Dendritic cell treated with granulocyte-macrophage colony-stimulating factor and Interleukin-4, amounts not matched to agents 40 ng/mL and 50 ng/mL, for 4 days (primary cell): Measurements from ENCODE around the gene NUMA1.
A peak's percentile ranks its signal among the peaks of the same experiment; 100 is the strongest.

Experiments
- H3K27ac Mint-ChIP-seq: one replicate; pipeline ENCODE4 v1.8.0; 2022; ENCODE audit warnings: mild to moderate bottlenecking, mixed read lengths
- H3K27me3 Mint-ChIP-seq: one replicate; pipeline ENCODE4 v1.8.0; 2022; ENCODE audit warnings: mild to moderate bottlenecking, mixed read lengths
- H3K36me3 Mint-ChIP-seq: one replicate; pipeline ENCODE4 v1.8.0; 2022; ENCODE audit warnings: low read depth, mixed read lengths
- H3K4me1 Mint-ChIP-seq: one replicate; pipeline ENCODE4 v1.8.0; 2022; ENCODE audit warnings: low read depth, mixed read lengths
- H3K4me3 Mint-ChIP-seq: one replicate; pipeline ENCODE4 v1.8.0; 2022; ENCODE audit warnings: mild to moderate bottlenecking, moderate library complexity, mixed read lengths
- H3K9me3 Mint-ChIP-seq: one replicate; pipeline ENCODE4 v1.8.0; 2022; ENCODE audit warnings: mixed read lengths
- intact Hi-C: fragments of 100-400 bp; cut with micrococcal nuclease; formaldehyde crosslinking; loops from one replicate; pipeline ENCODE4 v1.15.0; 2022

NUMA1 gene

DNA sequence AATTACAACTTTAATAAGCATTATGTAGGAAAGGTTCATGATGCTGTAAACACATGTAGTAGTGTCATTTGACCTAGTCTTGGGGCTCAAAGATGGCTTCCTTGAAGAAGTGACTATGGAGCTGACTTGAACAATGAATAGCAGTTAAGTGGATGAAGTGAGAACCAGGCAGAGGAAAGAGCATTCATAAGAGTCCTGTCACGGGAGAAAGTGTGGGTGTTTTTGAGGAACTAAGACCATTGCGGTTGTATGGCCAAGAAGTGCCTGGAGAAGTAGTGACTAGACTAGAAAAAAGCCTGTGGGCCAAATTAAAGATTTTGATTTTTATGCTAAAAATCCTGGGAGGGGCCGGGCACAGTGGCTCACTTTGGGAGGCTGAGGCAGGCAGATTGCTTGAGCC lies 88.8 kb downstream of the NUMA1 start:
- no peak overlapping the region for H3K4me3 Mint-ChIP-seq
- H3K27ac Mint-ChIP-seq = peak overlapping the region; percentile 94
- no peaks in the 10 kb centered on the region for H3K27me3 Mint-ChIP-seq
- peaks cover 36% of the 10 kb centered on the region for H3K36me3 Mint-ChIP-seq
- H3K9me3 Mint-ChIP-seq = no peaks in the 10 kb centered on the region
- peaks cover 65% of the 10 kb centered on the region for H3K4me1 Mint-ChIP-seq
- intact Hi-C loops = no loop called here

DNA sequence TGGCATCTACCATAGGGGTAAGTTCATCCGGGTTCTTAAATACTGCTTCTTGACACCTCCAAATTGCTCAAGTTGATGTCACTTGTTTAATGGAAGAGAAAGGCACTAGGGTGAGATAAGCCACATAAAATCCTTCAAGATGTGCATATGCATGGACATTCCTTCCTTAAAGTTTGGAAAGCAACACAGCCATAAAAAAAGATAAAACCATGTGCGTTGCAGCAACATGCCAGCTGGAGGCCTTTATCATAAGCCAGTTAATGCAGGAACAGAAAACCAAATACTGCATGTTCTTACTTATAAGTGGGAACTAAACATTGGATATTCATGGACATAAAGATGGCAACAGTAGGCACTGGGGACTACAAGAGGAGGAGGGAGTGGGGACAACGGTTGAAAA lies 89.6 kb downstream of the NUMA1 start:
- peaks cover 40% of the 10 kb centered on the region for H3K36me3 Mint-ChIP-seq
- peak overlapping the region; percentile 94 for H3K27ac Mint-ChIP-seq
- H3K4me3 Mint-ChIP-seq = no peak overlapping the region
- H3K4me1 Mint-ChIP-seq = peaks cover 66% of the 10 kb centered on the region
- intact Hi-C loops = no loop called here
- H3K27me3 Mint-ChIP-seq = no peaks in the 10 kb centered on the region
- H3K9me3 Mint-ChIP-seq = no peaks in the 10 kb centered on the region

DNA sequence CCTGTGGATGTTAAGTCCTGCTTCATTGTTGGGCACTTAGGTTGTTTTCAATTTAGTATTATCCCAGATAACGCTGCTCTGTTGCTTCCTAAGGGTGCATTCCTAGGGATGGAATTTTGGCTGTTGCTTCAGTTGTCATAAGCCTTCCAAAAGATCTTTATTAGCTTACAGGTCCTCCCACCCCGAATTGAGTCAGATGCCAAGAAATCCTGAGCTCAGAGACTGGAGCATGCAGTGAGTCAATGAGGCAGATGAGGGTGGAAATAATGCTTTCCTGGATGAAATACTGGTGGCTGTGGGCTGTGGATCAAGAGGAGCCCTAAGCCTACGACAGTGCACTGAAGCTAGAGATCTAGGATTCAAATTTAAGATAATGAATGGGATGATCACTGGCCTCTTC lies 92.3 kb downstream of the NUMA1 start:
- H3K27me3 Mint-ChIP-seq = no peaks in the 10 kb centered on the region
- peak overlapping the region; percentile 50 for H3K27ac Mint-ChIP-seq
- H3K4me3 Mint-ChIP-seq = no peak overlapping the region
- no peaks in the 10 kb centered on the region for H3K9me3 Mint-ChIP-seq
- H3K4me1 Mint-ChIP-seq = peaks cover 50% of the 10 kb centered on the region
- peaks cover 46% of the 10 kb centered on the region for H3K36me3 Mint-ChIP-seq
- intact Hi-C loops = no loop called here

DNA sequence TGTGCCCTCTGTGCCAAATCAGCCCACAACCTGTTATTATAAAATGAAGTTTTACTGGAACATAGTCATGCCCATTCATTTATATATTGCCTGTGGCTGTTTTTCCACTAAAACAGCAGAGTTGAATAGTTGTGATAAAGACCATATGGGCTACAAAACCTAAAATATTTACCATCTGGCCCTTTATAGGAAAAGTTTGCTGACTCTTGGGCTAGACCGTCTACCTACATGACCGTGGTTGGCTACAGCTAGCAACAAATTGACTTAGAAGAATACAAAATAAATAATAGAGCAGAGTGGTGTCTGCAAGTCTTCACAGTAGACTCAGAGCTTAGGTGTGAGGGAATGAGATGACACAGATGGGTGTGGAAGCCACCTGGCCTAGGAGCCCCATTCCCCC lies 92.8 kb downstream of the NUMA1 start:
- Mint-ChIP-seq H3K4me3 (no peak overlapping the region), H3K36me3 (peaks cover 46% of the 10 kb centered on the region), H3K4me1 (peaks cover 45% of the 10 kb centered on the region), H3K27me3 (no peaks in the 10 kb centered on the region), H3K9me3 (no peaks in the 10 kb centered on the region), H3K27ac (peak overlapping the region; percentile 87)
- intact Hi-C loops = no loop called here

DNA sequence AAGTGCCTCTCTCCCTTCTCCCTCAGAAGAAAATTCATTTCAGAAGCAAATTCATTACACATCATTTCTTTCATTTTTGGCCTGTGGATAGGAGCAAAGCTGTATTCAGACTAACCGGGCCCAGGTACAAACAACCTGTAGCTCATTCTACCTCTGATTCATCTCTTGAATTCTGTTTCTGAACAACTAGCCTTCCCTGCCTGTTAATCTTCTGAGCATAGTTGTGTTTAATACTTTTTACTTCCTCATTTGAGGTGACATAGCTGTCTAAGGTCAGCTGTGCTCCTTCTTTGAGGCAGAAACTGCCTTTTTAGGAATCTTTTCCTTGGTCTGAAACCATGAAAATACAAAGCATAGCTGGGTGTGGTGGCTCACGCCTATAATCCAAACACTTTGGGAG lies 94.2 kb downstream of the NUMA1 start:
- Mint-ChIP-seq H3K27me3 (no peaks in the 10 kb centered on the region), H3K9me3 (no peaks in the 10 kb centered on the region), H3K36me3 (peaks cover 56% of the 10 kb centered on the region), H3K4me1 (peaks cover 41% of the 10 kb centered on the region), H3K4me3 (peak overlapping the region; percentile 44), H3K27ac (peak overlapping the region; percentile 87)
- intact Hi-C loops = no loop called here

DNA sequence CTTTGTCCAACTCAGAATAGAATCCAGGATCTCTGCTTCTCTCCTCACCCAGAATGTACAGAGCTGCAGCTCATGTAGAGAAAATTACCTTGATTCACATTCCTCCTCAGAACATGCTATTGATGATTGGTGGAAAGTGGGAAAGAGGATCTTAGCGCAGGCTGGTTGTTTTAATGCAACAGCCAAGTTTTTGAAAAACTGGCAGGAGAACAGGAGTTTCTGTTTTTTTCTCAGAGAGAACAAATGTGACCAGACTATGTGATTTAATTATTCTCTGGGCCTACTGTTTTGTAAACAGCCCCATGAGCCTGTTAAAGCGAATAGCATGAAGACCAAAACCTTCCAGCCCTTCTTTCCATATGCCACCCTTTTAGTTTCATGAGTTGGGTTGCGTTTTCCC lies 100.7 kb downstream of the NUMA1 start:
- intact Hi-C loops = loop anchor here (2.0 to 5.0 kb wide), 3 partner anchors 17 to 113 kb away; no protein-coding TSS in a partner anchor
- Mint-ChIP-seq H3K27ac (peak overlapping the region; percentile 27), H3K27me3 (no peaks in the 10 kb centered on the region), H3K4me1 (peaks cover 32% of the 10 kb centered on the region), H3K4me3 (no peak overlapping the region), H3K36me3 (peaks cover 73% of the 10 kb centered on the region), H3K9me3 (no peaks in the 10 kb centered on the region)

DNA sequence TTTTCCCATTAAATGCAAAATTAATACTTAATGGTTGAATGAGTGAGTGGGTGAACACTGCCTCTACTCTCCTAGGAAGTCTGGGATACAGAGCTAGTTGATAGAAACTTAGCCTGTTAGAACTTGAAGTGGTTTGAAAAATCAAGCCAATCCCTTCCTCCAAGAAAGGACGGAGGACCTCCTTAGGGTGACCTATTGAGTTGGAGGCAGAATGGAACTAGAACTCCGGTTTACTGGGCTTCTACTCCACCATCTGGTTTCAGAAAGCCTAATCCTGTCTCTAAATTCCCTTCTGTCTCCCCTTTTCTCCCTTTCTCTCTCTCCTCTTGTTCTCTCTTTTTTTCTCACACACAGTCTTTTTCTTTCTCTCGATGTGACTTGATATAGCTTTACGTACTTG lies 101.2 kb downstream of the NUMA1 start:
- H3K9me3 Mint-ChIP-seq = no peaks in the 10 kb centered on the region
- H3K27ac Mint-ChIP-seq = peak overlapping the region; percentile 27
- no peaks in the 10 kb centered on the region for H3K27me3 Mint-ChIP-seq
- peaks cover 76% of the 10 kb centered on the region for H3K36me3 Mint-ChIP-seq
- intact Hi-C loops = loop anchor here (2.0 to 5.0 kb wide), 3 partner anchors 18 to 113 kb away; no protein-coding TSS in a partner anchor
- peaks cover 37% of the 10 kb centered on the region for H3K4me1 Mint-ChIP-seq
- no peak overlapping the region for H3K4me3 Mint-ChIP-seq

DNA sequence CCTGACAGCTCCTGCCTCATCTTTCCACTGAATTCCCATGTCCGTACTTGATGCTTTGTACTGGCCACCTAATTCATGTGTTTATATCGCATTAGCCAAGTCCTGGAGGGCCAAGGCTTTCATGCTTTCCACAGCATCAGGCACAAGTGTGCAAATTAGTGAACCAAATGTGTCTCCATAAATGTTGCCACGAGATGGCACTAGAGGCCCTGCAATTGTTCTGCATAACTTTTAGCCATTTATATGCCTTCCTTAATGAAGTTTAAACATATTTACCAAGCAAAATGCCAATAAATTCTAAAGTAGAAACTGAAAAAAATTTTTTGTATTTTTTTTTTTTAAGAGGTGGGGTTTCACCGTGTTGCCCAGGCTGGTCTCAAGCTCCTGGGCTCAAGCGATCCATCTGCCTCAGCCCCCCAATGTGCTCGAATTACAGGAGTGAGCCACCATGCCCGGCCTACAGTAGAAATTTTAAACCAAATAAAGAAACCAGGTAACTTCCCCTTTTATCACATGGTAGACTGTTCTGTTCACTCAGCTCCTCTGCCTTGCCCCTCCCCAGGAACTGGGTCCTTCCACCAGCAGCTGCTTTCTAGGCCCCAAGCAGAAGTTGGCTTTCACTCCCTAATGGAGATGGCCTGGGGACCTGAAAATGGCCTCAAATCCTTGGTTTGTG lies 102.5 kb downstream of the NUMA1 start:
- Mint-ChIP-seq H3K9me3 (no peaks in the 10 kb centered on the region), H3K27me3 (no peaks in the 10 kb centered on the region), H3K4me3 (peak overlapping the region; percentile 17), H3K4me1 (peaks cover 37% of the 10 kb centered on the region), H3K27ac (peak overlapping the region; percentile 91), H3K36me3 (peaks cover 74% of the 10 kb centered on the region)
- intact Hi-C loops = loop anchor here (2.0 to 5.0 kb wide), 3 partner anchors 19 to 114 kb away; no protein-coding TSS in a partner anchor

DNA sequence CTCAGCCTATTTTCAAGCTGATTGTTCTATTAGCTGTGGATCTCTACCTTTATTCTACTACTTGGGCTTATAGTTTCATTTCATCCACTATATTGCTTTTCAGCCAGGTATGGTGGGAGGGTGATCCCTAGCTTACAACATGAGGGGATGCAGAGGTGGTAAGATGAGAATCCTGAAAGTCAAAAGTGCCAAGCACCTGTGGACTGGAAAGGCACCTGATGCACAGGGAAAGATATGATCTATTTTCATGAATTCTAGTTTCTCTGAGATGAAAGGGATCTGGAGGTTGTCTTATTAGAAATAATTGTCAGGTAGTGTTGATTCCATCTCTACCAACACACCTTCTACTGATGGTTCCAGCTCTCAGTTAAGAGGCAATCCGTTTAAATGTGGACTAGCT lies 103.3 kb downstream of the NUMA1 start:
- Mint-ChIP-seq H3K4me3 (no peak overlapping the region), H3K4me1 (peaks cover 37% of the 10 kb centered on the region), H3K27ac (no peak overlapping the region), H3K36me3 (peaks cover 74% of the 10 kb centered on the region), H3K9me3 (no peaks in the 10 kb centered on the region), H3K27me3 (no peaks in the 10 kb centered on the region)
- intact Hi-C loops = loop anchor here (5.0 kb wide), 2 partner anchors 40 to 115 kb away; no protein-coding TSS in a partner anchor

DNA sequence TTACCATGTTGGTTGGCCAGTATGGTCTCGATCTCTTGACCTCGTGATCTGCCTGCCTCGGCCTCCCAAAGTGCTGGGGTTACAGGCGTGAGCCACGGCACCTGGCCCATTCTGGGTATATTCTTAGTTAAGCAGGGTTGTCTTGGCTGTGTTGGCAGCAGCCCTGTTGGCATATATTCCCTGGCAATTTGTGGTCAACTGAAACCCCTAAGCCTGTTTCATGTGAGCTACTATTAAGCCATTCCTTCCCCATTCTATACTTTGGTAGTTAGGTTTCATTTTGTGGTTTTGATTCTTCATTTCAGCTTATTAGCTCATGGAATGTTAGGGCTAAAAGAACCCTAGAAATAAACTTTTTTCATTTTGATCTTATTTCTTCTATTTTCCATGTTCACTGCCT lies 103.8 kb downstream of the NUMA1 start:
- Mint-ChIP-seq H3K27ac (no peak overlapping the region), H3K4me3 (no peak overlapping the region), H3K4me1 (peaks cover 35% of the 10 kb centered on the region), H3K36me3 (peaks cover 74% of the 10 kb centered on the region), H3K27me3 (no peaks in the 10 kb centered on the region), H3K9me3 (no peaks in the 10 kb centered on the region)
- intact Hi-C loops = loop anchor here (5.0 kb wide), 2 partner anchors 41 to 116 kb away; no protein-coding TSS in a partner anchor

DNA sequence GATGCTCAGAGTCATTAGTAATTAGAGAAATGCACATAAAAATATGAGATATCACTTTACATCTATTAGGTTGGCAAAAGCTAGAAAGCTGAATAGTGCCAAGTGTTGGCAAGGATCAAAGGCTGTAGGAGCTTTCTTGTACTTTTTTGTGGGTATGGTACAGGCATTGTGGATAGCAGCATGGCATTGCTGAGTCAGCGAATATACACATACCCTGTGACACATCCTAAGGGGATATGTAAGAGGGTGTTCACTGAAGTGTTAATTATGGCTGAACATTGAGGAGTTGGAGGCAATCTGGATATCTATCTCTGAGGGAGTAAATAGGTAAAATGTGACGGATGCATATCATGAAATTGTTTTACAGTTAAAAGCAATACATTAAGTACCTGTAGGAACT lies 108.7 kb downstream of the NUMA1 start:
- no peaks in the 10 kb centered on the region for H3K9me3 Mint-ChIP-seq
- peaks cover 67% of the 10 kb centered on the region for H3K36me3 Mint-ChIP-seq
- H3K4me3 Mint-ChIP-seq = no peak overlapping the region
- intact Hi-C loops = no loop called here
- peaks cover 12% of the 10 kb centered on the region for H3K4me1 Mint-ChIP-seq
- no peak overlapping the region for H3K27ac Mint-ChIP-seq
- no peaks in the 10 kb centered on the region for H3K27me3 Mint-ChIP-seq

DNA sequence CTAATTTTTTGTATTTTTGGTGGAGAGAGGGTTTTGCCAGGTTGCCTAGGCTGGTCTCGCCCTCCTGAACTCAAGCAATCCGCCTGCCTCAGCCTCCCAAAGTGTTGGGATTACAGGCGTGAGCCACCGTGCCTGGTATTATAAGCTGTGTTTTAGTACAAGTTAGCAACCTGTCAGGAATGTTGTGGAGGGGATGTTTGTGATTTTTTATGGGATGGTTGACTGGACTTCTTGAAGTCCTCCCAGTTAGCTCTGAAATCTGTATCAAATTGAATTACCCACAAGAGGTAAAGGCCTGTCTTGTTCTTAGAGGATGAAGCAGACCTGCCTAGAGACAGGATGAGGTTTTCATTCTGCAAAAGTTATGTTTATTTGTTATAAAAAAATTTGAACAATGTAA lies 115.7 kb downstream of the NUMA1 start:
- peaks cover 31% of the 10 kb centered on the region for H3K4me1 Mint-ChIP-seq
- H3K36me3 Mint-ChIP-seq = peaks cover 34% of the 10 kb centered on the region
- peak overlapping the region; percentile 17 for H3K27ac Mint-ChIP-seq
- intact Hi-C loops = no loop called here
- no peaks in the 10 kb centered on the region for H3K9me3 Mint-ChIP-seq
- no peaks in the 10 kb centered on the region for H3K27me3 Mint-ChIP-seq
- no peak overlapping the region for H3K4me3 Mint-ChIP-seq

DNA sequence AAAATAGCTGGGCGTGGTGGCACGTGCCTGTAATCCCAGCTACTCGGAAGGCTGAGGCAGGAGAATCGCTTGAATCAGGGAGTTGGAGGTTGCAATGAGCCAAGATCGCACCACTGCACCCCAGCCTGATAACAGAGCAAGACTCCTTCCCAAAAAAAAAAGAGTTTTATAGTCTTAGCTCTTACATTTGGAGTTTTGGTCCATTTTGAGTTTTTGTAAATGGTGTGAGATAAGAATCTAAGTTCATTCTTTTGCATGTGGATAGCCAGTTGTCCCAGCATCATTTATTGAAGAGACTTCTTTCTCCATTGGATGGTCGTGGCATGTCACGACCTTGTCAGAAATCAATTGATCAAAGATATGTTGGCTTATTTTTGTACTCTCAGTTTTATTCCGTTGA lies 116.9 kb downstream of the NUMA1 start:
- H3K36me3 Mint-ChIP-seq = peaks cover 35% of the 10 kb centered on the region
- peaks cover 31% of the 10 kb centered on the region for H3K4me1 Mint-ChIP-seq
- H3K27me3 Mint-ChIP-seq = no peaks in the 10 kb centered on the region
- peak overlapping the region; percentile 78 for H3K27ac Mint-ChIP-seq
- intact Hi-C loops = no loop called here
- no peak overlapping the region for H3K4me3 Mint-ChIP-seq
- H3K9me3 Mint-ChIP-seq = no peaks in the 10 kb centered on the region

DNA sequence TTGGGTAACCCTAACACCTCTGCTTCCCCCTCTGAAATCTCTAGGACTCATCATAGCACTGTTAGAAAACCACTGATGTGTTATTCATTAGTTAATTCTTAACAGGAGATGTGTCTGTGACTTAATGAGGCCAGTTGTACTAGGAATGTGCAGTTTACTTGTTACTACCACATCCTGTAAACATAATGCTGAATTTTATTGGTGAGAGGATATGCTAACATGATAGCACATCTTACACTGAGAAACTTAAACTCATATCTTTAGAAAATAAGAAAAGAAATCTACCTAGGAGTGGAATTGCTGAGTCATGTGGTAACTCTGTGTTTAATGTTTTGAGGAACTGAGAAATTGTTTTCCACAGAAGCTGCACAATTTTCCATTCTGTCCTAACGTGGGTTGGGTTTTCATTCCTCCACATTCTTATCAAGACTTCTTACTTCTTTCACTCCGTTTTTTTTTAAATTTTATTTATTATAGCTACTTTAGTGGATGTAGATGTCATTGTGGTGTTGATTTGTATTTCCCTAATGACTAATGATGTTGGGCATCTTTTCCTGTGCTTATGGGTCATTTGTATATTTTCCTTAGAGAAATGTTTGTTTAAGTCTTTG lies 117.8 kb downstream of the NUMA1 start:
- H3K27me3 Mint-ChIP-seq = no peaks in the 10 kb centered on the region
- intact Hi-C loops = no loop called here
- H3K4me1 Mint-ChIP-seq = peaks cover 31% of the 10 kb centered on the region
- peak overlapping the region; percentile 78 for H3K27ac Mint-ChIP-seq
- no peak overlapping the region for H3K4me3 Mint-ChIP-seq
- H3K36me3 Mint-ChIP-seq = peaks cover 32% of the 10 kb centered on the region
- H3K9me3 Mint-ChIP-seq = no peaks in the 10 kb centered on the region
